Measurements from ENCODE around the gene KHSRP.

- TF ChIP-seq, protein P1, sequence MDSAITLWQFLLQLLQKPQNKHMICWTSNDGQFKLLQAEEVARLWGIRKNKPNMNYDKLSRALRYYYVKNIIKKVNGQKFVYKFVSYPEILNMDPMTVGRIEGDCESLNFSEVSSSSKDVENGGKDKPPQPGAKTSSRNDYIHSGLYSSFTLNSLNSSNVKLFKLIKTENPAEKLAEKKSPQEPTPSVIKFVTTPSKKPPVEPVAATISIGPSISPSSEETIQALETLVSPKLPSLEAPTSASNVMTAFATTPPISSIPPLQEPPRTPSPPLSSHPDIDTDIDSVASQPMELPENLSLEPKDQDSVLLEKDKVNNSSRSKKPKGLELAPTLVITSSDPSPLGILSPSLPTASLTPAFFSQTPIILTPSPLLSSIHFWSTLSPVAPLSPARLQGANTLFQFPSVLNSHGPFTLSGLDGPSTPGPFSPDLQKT (CRISPR knock-in tag; IDR thresholded peaks at IDR 0.05; ENCODE audit: borderline replicate concordance), result no peak
- TF ChIP-seq, protein P2, sequence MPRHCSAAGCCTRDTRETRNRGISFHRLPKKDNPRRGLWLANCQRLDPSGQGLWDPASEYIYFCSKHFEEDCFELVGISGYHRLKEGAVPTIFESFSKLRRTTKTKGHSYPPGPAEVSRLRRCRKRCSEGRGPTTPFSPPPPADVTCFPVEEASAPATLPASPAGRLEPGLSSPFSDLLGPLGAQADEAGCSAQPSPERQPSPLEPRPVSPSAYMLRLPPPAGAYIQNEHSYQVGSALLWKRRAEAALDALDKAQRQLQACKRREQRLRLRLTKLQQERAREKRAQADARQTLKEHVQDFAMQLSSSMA (CRISPR knock-in tag; IDR thresholded peaks at IDR 0.05), result no peak
- TF ChIP-seq SMC3 (IDR thresholded peaks at IDR 0.05; ENCODE audit: low read length), result no peak
- TF ChIP-seq ZFP36 (IDR thresholded peaks at IDR 0.05; ENCODE audit: borderline replicate concordance, low read depth, low read length, partially characterized antibody), result no peak
- TF ChIP-seq, protein P3, sequence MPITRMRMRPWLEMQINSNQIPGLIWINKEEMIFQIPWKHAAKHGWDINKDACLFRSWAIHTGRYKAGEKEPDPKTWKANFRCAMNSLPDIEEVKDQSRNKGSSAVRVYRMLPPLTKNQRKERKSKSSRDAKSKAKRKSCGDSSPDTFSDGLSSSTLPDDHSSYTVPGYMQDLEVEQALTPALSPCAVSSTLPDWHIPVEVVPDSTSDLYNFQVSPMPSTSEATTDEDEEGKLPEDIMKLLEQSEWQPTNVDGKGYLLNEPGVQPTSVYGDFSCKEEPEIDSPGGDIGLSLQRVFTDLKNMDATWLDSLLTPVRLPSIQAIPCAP (CRISPR knock-in tag; IDR thresholded peaks at IDR 0.05; ENCODE audit: low read depth), result no peak
- TF ChIP-seq RFXANK (CRISPR knock-in tag; IDR thresholded peaks at IDR 0.05), result no peak
- no peak for TF ChIP-seq HHEX (CRISPR knock-in tag; IDR thresholded peaks at IDR 0.05)
- no peak for TF ChIP-seq CTCF (CRISPR knock-in tag; IDR thresholded peaks at IDR 0.05)
- TF ChIP-seq ZBTB49 (CRISPR knock-in tag; IDR thresholded peaks at IDR 0.05; ENCODE audit: borderline replicate concordance), result no peak
- TF ChIP-seq ZNF138 (CRISPR knock-in tag; IDR thresholded peaks at IDR 0.05; ENCODE audit: low read depth), result no peak
- no peak for TF ChIP-seq NFRKB (IDR thresholded peaks at IDR 0.05)
- TF ChIP-seq ZNF18 (CRISPR knock-in tag; IDR thresholded peaks at IDR 0.05; ENCODE audit: insufficient replicate concordance), result no peak
- no peak for TF ChIP-seq EP300 (IDR thresholded peaks at IDR 0.05; ENCODE audit: low read depth in 2 of 2, low read length in 2 of 2)
- no peak for TF ChIP-seq EP300 (CRISPR knock-in tag; IDR thresholded peaks at IDR 0.05; ENCODE audit: borderline replicate concordance)
These were observed 6.1 kb downstream of the KHSRP start for GRCh38 chr19:6418562-6418932.
